LHCN-M2 (cell line): ENCODE data around the gene CYTH3. TPM values are rescaled to one million over a fixed set of nuclear protein-coding genes. Genes with fewer than 3 reads are reported as not detected.
"Not testable (repeated sequence)": the region's sequence is repeated elsewhere in the genome, so short reads cannot be mapped to it uniquely, and the experiment has no call there.

Experiments
- DNase-seq: peaks from one replicate; pipeline ENCODE4 v3.0.0-alpha.2; 2012; ENCODE audit warnings: low read depth
- total RNA-seq: library from RNA; depleted of rRNA; stranded (reverse); fragments of >200 nt; gene quantifications from 2 replicates; pipeline ENCODE4 v1.2.3, GENCODE V29; 2014

The CYTH3 gene
- total RNA-seq, 1 experiment from 2014 or later: 32.7 TPM

GRCh38 chr7:6232534-6232933, 39.9 kb downstream of the CYTH3 start:
- no peak for DNase-seq

- no peak for DNase-seq
Observed at GRCh38 chr7:6232116-6232515, 40.3 kb downstream of the CYTH3 start.

- DNase-seq: no peak
Observed at GRCh38 chr7:6231184-6231583, 41.2 kb downstream of the CYTH3 start.

- not testable (repeated sequence) for DNase-seq
Observed at GRCh38 chr7:6229284-6229683, 43.1 kb downstream of the CYTH3 start.

GRCh38 chr7:6228361-6229229, 43.8 kb downstream of the CYTH3 start:
- DNase-seq: peak; percentile 82

- DNase-seq: no peak
Observed at GRCh38 chr7:6227294-6227846, 45.1 kb downstream of the CYTH3 start.

GRCh38 chr7:6226194-6226799, 46.1 kb downstream of the CYTH3 start:
- no peak for DNase-seq

GRCh38 chr7:6223411-6223810, 49.0 kb downstream of the CYTH3 start:
- DNase-seq: not testable (repeated sequence)

- not testable (repeated sequence) for DNase-seq
Observed at GRCh38 chr7:6223010-6223409, 49.4 kb downstream of the CYTH3 start.

- no peak for DNase-seq
Observed at GRCh38 chr7:6221340-6222319, 50.8 kb downstream of the CYTH3 start.

GRCh38 chr7:6218329-6218728, 54.1 kb downstream of the CYTH3 start:
- no peak for DNase-seq

GRCh38 chr7:6212008-6212407, 60.4 kb downstream of the CYTH3 start:
- DNase-seq: no peak

- DNase-seq: no peak
Observed at GRCh38 chr7:6210621-6211372, 61.6 kb downstream of the CYTH3 start.

GRCh38 chr7:6209340-6209739, 63.1 kb downstream of the CYTH3 start:
- DNase-seq: no peak

GRCh38 chr7:6208573-6209328, 63.7 kb downstream of the CYTH3 start:
- DNase-seq: no peak

- DNase-seq: no peak
Observed at GRCh38 chr7:6205971-6206660, 66.3 kb downstream of the CYTH3 start.

- no peak for DNase-seq
Observed at GRCh38 chr7:6203381-6203780, 69.0 kb downstream of the CYTH3 start.

GRCh38 chr7:6202117-6202516, 70.3 kb downstream of the CYTH3 start:
- DNase-seq: peak; percentile 19

- DNase-seq: no peak
Observed at GRCh38 chr7:6200971-6201370, 71.5 kb downstream of the CYTH3 start.
